ENCODE results near the gene TMEM72.

DNA sequence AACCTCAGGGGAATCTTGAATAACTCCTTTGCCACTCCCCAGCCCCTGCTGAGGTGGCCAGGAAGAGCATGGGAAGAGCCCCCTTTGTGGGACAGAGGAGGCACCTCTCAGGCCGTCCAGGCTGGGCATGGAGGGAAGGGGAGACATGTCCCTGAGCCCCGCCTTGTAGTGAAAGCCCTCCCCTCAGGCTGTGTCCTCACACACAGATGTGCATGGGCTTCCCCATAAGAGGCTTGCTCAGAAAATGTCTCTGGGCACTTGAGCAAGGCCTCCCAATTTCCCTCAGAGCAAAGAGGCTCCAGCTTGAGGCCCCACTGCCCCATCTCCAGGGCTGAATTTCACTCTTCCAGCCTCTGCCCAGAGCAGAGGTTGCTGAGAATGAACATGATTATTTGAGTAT, 3.8 kb downstream of the TMEM72 start:
- TF ChIP-seq CTCF (IDR thresholded peaks at IDR 0.05), result no peak
- TF ChIP-seq POLR2A (IDR thresholded peaks at IDR 0.05), result no peak

Measured in sigmoid colon (tissue), 3 donors.